Jurkat, Clone E6-1 (cell line): Measurements from ENCODE around the gene MOB3C.

Experiments used
- DNase-seq: peaks from one replicate; pipeline ENCODE4 v3.0.0-alpha.2; 2011; ENCODE audit warnings: low read depth, low spot score
- H3K4me3 ChIP-seq: 2 replicates; pipeline ENCODE4 v1.5.1; 2011; ENCODE audit warnings: mild to moderate bottlenecking, low read length, control low read depth, moderate library complexity

The MOB3C gene

DNA sequence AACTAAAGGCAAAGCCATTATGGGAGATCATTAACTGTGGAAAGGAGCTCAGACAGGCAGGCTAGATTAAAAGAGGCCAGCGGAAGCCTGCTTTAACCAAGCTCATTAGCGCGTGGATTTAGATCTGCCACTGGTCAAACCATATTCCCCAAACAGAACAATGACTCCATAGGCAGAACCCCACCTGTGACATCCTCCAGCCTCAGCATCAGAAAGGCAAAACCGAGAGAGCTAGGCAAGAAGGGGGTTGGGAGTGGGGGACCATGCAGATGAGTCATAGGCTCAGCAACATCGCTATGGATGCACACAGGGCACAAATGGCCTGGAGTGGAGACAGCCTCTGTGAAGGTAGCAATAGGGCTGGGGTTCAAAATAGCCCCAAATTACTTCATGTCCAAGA lies 33.1 kb downstream of the MOB3C start:
- DNase-seq: no peak

DNA sequence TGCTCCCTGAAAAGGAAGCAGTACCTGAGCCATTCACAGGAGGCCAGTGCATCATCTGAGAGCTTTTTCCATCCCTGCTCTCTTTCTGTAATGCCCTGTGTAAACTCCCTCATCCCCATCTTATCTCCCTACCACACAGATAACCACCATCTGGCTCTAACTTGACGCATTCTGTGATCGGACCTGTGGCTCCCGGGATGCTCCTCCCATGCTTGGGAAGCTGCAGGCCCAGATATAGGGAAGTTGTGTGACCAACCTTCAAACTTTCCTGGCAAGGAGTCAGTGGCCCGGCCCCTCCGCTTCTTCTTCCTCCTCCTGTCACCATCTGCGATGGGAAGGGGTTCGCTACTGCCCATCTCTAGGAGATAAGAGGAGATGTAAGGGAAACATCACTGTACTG lies 33.6 kb downstream of the MOB3C start:
- no peak for DNase-seq
- no peak overlapping the region for H3K4me3 ChIP-seq

More for the DNA sequence above, 33.1 kb downstream of the MOB3C start:
- no peak overlapping the region for H3K4me3 ChIP-seq

DNA sequence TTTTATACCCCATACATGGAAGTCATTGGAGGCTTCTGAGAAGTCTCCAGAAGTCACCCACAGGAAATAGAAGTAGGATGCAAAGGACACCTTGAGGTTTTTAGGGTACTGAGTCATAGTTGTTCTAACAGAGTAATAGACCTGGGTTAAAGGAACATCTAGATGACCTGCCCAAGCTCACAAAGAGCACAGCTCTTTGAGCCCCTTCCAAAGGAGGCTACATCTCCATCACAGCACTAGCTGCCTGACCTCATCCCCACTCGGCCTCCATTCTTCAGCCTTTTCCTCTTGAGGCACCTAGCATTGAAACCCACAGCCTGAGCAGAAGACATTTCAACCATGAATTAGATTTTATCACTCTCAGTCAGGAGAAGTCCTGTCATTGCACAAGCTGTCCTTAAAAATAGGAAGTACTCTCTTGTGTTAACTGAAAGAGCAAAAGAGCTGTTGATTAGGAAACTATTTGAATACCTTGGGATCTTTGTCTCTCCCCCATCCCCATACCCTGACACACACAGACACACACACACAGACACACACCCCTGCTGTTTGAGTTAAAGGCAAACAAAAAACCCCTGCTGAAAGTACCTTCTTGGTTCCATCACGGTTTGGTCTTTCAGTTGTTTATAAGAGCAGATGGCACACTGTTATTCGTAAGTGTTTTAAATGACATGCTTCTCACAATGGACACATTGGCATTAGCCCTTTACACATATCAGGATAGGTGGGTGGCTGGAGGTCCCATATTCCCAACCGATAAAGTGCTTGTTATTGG lies 34.7 kb downstream of the MOB3C start:
- no peak for DNase-seq
- no peak overlapping the region for H3K4me3 ChIP-seq

GRCh38 chr1:46580140-46580903 lies 36.3 kb downstream of the MOB3C start:
- DNase-seq: no peak
- H3K4me3 ChIP-seq: no peak overlapping the region

DNA sequence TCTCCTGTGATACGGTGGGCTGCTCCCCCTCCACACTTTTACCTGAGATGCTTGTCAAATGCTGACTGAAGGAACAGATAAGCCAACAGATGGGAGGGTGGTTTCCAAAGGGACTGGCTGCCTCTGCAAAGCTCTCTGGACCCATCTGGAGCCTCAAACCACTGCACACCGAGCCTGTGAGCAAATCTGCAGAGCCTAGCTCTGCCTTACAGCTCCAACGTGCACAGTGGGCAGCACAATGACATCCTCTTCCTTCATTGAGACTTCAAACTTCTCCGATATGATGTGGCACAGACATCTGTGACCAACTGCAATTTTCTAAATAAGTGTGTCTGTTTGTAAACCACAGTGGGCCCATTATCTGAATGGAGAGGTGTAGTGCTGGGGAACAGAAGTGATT lies 38.9 kb downstream of the MOB3C start:
- H3K4me3 ChIP-seq: no peak overlapping the region
- no peak for DNase-seq

- DNase-seq: no peak
- H3K4me3 ChIP-seq: no peak overlapping the region
Observed at GRCh38 chr1:46576596-46576995, 40.0 kb downstream of the MOB3C start.

- no peak overlapping the region for H3K4me3 ChIP-seq
- DNase-seq: no peak
Observed at GRCh38 chr1:46575778-46576177, 40.8 kb downstream of the MOB3C start.

- no peak for DNase-seq
- no peak overlapping the region for H3K4me3 ChIP-seq
Observed at GRCh38 chr1:46575300-46575699, 41.3 kb downstream of the MOB3C start.

GRCh38 chr1:46571691-46572225 lies 44.9 kb downstream of the MOB3C start:
- no peak overlapping the region for H3K4me3 ChIP-seq
- no peak for DNase-seq

- H3K4me3 ChIP-seq: no peak overlapping the region
- DNase-seq: no peak
Observed at GRCh38 chr1:46569884-46570725, 46.5 kb downstream of the MOB3C start.

DNA sequence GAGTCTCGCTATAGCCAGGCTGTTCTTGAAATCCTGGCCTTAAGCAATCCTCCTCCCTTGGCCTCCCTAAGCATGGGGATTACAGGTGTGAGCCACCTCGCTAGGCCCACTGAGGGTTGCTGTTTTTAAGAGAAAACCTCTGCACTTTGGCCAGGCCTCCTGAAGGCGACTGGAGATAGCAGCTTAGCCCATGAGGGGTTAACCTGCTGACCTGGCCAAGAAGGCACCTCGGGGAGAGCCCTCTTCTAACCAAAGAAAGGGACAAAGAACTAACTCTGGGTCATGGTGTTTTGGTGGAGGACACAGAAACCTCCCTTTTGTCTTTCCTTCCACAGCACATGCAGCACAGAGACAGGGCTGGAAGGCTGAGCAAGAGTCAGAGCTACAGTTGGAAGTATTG lies 47.5 kb downstream of the MOB3C start:
- no peak for DNase-seq

GRCh38 chr1:46568461-46568891 lies 48.1 kb downstream of the MOB3C start:
- DNase-seq: no peak
- H3K4me3 ChIP-seq: no peak overlapping the region

More for the DNA sequence above, 47.5 kb downstream of the MOB3C start:
- no peak overlapping the region for H3K4me3 ChIP-seq

DNA sequence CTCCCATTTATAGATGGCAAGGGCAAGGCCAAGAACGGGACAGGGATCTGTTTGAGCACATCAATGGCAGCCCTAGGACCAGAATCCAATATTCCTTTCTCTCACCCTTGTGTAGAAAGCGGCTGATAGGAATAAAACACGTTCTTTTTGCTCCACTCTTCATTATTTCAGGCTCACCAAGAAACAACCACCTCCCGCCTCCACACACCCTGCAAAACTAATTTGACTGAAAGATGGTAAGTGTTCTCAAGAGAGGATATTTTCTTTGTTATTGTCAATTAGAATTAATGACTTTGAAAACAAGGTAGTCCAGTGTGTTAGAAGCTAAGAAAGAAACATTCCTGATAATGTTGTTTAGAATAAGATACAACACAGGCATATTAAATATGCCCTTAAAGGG lies 53.3 kb downstream of the MOB3C start:
- no peak overlapping the region for H3K4me3 ChIP-seq
- DNase-seq: no peak

DNA sequence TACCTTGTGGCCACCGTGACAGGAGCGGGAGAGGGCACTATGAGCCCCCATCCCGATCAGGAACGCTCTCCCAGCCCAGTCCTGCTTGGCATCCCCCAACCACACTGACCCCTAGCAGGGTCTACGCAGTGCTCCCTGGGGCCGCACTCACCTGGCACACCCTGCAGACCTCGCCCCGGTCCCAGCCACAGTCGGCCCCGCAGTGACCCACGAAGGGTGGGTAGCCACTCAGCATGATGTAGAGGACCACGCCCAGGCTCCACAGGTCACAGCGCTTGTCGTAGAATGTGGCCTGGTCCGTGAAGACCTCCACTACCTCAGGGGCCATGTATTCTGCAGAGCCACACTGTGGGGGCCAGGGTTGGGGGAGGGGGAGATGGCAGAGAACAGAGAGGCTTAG lies 54.1 kb downstream of the MOB3C start:
- no peak overlapping the region for H3K4me3 ChIP-seq
- no peak for DNase-seq

DNA sequence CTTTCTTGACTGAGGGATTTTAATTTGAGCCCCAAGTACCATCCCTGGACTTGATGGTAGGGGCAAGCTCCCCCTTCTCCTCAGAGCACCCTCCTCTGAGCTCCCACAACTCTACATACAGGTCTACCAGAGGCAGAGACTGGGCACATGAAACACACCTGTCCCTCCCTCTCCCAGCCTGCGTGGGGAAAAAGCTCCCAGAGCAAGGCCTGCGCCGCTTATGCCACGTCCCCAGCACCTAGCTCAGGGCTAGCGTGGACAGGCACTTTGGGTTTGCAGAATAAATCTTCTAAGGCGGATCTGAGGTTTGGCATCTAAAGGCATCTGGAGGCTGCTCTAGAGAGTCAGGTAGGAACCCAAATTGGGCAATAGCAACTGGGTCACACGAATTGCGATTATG lies 57.6 kb downstream of the MOB3C start:
- no peak overlapping the region for H3K4me3 ChIP-seq
- no peak for DNase-seq

- no peak overlapping the region for H3K4me3 ChIP-seq
- DNase-seq: no peak
Observed at GRCh38 chr1:46558141-46558963, 58.3 kb downstream of the MOB3C start.
